ENCODE data around the gene KIF14.
A peak's percentile ranks its signal among the peaks of the same experiment; 100 is the strongest.
"Not testable (repeated sequence)": the region's sequence is repeated elsewhere in the genome, so short reads cannot be mapped to it uniquely, and the experiment has no call there.

Gene KIF14

DNA sequence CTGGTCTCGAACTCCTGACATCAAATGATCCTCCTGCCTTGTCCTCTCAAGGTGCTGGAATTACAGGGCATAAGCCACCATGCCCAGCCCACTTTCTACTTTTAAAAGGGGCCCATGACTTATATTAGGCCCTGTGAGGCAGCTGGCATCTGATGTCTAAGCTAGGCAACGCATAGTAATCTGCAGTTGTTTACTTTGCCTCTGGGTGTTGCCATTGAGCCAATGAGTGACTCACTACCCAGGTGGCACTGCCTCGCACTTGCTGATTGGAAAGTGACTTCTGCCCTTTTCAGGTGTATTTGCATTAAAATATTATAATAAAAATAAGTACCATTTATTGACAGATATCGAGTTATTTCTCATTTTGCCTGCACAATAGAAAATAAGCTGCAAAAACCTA lies 84.9 kb downstream of the KIF14 start:
- no peak for DNase-seq

- no peak for DNase-seq
These were observed 89.8 kb downstream of the KIF14 start for GRCh38 chr1:200530623-200531261.

- no peak for DNase-seq
These were observed 91.5 kb downstream of the KIF14 start for GRCh38 chr1:200528858-200529606.

- no peak for DNase-seq
These were observed 92.9 kb downstream of the KIF14 start for GRCh38 chr1:200527670-200528069.

GRCh38 chr1:200526709-200527612 lies 93.6 kb downstream of the KIF14 start:
- no peak for DNase-seq

- DNase-seq = peak; percentile 22
These were observed 95.2 kb downstream of the KIF14 start for GRCh38 chr1:200525090-200525987.

- not testable (repeated sequence) for DNase-seq
These were observed 96.0 kb downstream of the KIF14 start for GRCh38 chr1:200524551-200524950.

DNA sequence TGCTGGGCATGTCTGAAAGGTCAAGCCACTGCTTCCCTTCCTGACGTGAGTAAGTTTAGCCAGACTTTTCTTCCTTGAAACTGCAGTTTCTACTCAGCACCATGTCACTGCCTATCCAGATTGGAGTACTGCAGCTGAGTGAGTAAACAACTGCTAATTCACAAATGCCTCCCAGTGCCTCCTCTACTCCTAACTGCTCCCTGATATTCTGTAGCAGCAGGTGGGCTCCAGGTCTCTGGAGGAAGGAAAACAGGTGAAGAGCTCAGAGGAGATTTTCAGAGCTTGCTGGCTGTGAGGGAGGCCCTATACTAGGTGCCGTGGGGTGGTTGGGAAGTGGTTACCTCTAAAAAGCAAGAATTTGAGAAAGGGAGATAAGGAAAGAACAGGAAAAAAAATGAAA lies 96.5 kb downstream of the KIF14 start:
- DNase-seq = no peak

- no peak for DNase-seq
These were observed 99.8 kb downstream of the KIF14 start for GRCh38 chr1:200520735-200521134.

DNA sequence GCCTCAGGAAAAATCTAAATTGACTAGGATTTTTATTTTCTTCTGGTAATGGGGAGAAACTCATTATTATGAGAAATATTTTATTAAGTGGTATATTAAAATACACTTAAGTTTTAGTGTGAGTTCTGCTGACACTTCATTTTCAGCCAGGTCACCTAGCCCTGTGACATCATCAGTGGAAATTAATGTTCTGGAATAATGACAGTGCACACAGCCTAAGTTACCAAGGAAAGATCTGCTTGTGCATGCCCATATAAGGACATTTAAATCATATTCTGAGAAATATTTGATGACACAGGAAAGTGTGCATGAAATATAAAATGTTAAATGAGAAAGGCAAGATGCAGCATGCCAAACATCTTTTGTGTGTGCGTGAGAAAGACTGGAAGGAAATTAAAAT lies 102.0 kb downstream of the KIF14 start:
- no peak for DNase-seq

DNA sequence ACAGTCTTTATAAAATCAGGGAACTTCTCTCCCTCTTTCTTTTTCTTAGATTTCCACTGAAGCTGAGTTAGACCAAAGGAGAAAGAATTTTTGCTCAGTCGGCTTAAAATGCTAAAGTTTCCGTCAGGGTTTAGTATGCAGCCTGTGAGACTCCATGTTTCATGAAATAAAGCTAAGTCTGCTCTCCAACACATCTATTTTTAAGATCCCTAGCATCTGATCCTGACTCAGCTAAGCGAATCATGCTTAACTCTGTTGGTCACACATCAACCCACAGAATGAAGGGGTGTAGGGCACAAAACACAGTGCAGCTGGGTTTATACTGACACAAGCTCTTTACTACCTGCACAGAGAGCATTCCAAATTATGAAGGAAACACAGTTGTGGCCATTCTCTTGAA lies 108.4 kb downstream of the KIF14 start:
- no peak for DNase-seq

GRCh38 chr1:200510228-200510623 lies 110.3 kb downstream of the KIF14 start:
- peak; percentile 56 for DNase-seq

- no peak for DNase-seq
These were observed 114.1 kb downstream of the KIF14 start for GRCh38 chr1:200506471-200506870.

- no peak for DNase-seq
These were observed 115.3 kb downstream of the KIF14 start for GRCh38 chr1:200505257-200505656.

All from MV-4-11 (cell line).